ENCODE results near the gene CUEDC1.
"Not testable (repeated sequence)": the region's sequence is repeated elsewhere in the genome, so short reads cannot be mapped to it uniquely, and the experiment has no call there.

CUEDC1 gene

DNA sequence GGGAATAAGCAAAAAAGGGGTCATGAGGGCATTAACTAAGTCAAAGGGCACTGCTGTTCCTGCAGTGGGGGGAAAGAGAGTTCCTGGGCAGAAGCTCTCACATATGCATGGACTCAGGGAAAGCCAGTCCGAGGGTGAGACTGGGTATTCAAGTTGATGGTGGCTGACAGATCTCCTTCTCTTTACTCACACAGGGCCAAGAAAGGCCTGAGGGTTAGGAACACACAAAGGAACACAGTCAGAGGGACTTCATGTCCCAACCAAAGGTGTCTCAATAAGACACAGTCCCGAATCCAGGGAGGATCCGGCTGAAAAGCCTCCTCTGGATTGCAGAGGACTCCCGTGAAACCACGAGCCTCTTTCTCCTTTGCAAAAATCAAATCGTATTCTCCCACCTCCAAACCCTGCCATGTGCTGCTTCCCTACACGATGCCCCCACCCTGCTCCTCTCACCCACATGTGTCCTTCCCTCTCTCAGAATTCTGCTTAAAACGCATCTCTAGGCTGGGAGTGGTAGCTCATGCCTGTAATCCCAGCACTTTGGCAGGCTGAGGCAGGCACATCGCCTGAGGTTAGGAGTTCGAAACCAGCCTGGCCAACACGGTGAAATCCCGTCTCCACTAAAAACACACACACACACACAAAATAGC is 23.6 kb downstream of the CUEDC1 start:
- Histone ChIP-seq H3K27me3 (ENCODE audit: low read depth) (no peaks in the 10 kb centered on the region), H3K4me1 (peaks cover 19% of the 10 kb centered on the region), H3K9me3 (no peaks in the 10 kb centered on the region), H3K36me3 (replicated peaks) (no peaks in the 10 kb centered on the region), H3K4me3 (no peak overlapping the region)
- no peak for DNase-seq (ENCODE audit: low spot score in 2 of 2)
- in situ Hi-C loops (cut with MboI; ENCODE audit: low sequenced_read_pairs) = no loop called here

DNA sequence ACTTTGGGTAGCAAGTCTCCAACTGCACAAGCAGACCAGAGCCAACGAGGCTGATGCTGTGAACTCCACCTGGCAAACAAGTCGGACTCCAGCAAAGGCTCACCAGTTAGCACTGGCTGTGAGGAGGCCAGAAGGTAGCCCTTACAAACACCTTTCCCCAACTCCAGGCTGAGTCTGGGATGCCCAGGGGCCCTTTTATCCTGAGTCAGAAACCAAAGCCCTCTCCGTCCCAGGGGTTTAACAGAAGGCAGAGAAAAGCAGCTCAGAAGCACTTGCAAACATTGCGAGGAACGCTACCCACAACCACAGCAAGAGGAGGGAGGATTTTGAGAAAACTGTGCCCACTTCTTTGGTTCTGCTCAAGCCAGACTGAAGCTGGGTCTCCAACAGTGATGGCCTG is 25.0 kb downstream of the CUEDC1 start:
- in situ Hi-C loops (cut with MboI; ENCODE audit: low sequenced_read_pairs) = no loop called here

GRCh38 chr17:57929386-57929785 is 25.8 kb downstream of the CUEDC1 start:
- Histone ChIP-seq H3K4me3 (no peak overlapping the region), H3K4me1 (peaks cover 5% of the 10 kb centered on the region), H3K36me3 (replicated peaks) (no peaks in the 10 kb centered on the region), H3K27me3 (ENCODE audit: low read depth) (no peaks in the 10 kb centered on the region), H3K9me3 (no peaks in the 10 kb centered on the region)
- in situ Hi-C loops (cut with MboI; ENCODE audit: low sequenced_read_pairs) = no loop called here
- DNase-seq (ENCODE audit: low spot score in 2 of 2) = no peak

More for the DNA sequence above, 25.0 kb downstream of the CUEDC1 start:
- Histone ChIP-seq H3K4me1 (peaks cover 9% of the 10 kb centered on the region), H3K27me3 (ENCODE audit: low read depth) (no peaks in the 10 kb centered on the region), H3K9me3 (no peaks in the 10 kb centered on the region), H3K36me3 (replicated peaks) (no peaks in the 10 kb centered on the region), H3K4me3 (no peak overlapping the region)
- DNase-seq (ENCODE audit: low spot score in 2 of 2) = no peak

- peaks cover 5% of the 10 kb centered on the region for H3K4me1 ChIP-seq
- no peak overlapping the region for H3K4me3 ChIP-seq
- H3K27me3 ChIP-seq (ENCODE audit: low read depth) = no peaks in the 10 kb centered on the region
- H3K36me3 ChIP-seq (replicated peaks) = no peaks in the 10 kb centered on the region
- no peak for DNase-seq (ENCODE audit: low spot score in 2 of 2)
- in situ Hi-C loops (cut with MboI; ENCODE audit: low sequenced_read_pairs) = no loop called here
- no peaks in the 10 kb centered on the region for H3K9me3 ChIP-seq
Measured at GRCh38 chr17:57928928-57929327, 26.3 kb downstream of the CUEDC1 start.

DNA sequence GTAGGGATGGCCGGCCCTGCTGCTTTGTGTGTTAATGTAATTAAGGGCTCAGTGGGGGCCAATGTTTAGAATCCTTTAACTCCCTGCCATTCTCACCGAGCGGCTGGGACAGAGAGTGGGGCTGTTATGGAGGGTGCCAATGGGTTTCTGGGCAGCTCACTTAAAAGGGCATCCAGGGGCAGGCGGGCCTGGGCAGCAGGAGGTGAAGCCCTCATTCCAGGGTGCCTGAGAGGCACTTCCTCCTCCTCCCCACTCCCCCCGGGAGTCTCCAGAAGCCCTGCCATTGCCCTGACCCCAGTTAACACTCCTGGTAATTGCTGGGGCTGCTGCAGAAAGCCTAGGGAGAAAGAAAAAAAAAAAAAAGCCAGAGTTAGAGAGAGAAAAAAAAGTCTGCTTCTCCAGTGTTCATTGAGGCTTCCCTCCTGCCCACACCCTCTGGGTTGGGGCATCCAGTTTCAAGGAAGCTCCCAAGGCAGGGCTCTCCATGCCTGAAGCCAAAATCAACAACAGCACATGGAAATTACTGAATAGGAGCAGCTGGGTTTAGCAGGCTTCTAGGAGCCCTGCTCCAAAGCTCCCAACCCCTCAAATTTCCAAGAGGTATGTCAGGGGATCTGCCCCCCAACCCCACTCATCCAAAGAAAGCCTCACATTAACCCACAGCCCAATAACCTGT is 28.0 kb downstream of the CUEDC1 start:
- in situ Hi-C loops (cut with MboI; ENCODE audit: low sequenced_read_pairs) = no loop called here
- Histone ChIP-seq H3K27me3 (ENCODE audit: low read depth) (no peaks in the 10 kb centered on the region), H3K36me3 (replicated peaks) (no peaks in the 10 kb centered on the region), H3K4me3 (no peak overlapping the region), H3K9me3 (no peaks in the 10 kb centered on the region), H3K4me1 (peaks cover 13% of the 10 kb centered on the region)
- DNase-seq (ENCODE audit: low spot score in 2 of 2) = no peak

DNA sequence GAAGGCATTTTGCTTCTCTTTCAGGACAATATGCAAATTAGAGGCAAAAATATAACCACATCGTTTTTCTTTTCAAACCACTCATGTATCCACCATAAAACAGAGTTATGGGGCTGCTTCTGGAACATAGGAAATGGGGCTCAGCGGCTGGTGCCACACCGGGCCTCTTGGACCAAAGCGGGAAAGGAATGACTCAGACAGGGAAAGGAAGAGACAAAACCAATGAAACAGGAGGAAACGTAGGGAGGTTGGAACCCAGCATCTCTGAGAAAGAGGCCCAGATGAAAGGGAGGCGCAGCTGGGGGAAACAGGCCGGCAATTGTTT is 28.5 kb downstream of the CUEDC1 start:
- H3K36me3 ChIP-seq (replicated peaks) = no peaks in the 10 kb centered on the region
- in situ Hi-C loops (cut with MboI; ENCODE audit: low sequenced_read_pairs) = no loop called here
- H3K27me3 ChIP-seq (ENCODE audit: low read depth) = no peaks in the 10 kb centered on the region
- H3K9me3 ChIP-seq = no peaks in the 10 kb centered on the region
- H3K4me3 ChIP-seq = no peak overlapping the region
- H3K4me1 ChIP-seq = peaks cover 18% of the 10 kb centered on the region
- no peak for DNase-seq (ENCODE audit: low spot score in 2 of 2)

DNA sequence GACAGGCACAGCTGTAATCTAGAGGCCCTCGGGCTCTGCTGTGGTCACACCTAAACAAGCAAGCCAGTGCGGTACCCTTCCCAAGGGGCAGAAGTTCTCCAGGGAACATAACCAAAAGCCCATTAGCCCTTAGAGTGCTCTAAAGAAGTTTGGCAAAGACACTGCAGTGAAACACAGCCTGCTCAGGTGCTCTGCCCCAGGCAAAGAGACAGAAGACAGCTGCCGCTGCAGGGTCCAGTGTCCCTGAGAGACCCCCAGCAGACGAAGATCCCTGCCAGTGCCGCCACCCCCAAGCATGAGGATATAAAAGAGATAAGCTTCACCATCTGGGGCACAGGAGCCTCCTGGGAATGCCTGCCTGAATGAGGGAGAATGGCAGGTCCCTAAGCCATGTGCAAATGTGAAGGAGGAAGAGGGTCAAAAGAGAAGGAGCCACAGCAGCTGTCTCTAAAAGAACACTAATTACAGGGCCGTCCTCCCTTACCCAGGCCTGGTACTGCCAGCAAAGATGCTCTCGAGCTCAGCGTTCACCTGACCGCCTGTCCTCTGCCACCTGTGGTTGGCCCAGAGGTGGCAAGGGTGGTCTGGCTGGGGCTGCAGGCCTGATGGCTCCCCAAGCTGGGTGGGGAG is 29.7 kb downstream of the CUEDC1 start:
- Histone ChIP-seq H3K36me3 (replicated peaks) (no peaks in the 10 kb centered on the region), H3K9me3 (no peaks in the 10 kb centered on the region), H3K4me3 (no peak overlapping the region), H3K4me1 (peaks cover 25% of the 10 kb centered on the region), H3K27me3 (ENCODE audit: low read depth) (no peaks in the 10 kb centered on the region)
- in situ Hi-C loops (cut with MboI; ENCODE audit: low sequenced_read_pairs) = no loop called here
- no peak for DNase-seq (ENCODE audit: low spot score in 2 of 2)

DNA sequence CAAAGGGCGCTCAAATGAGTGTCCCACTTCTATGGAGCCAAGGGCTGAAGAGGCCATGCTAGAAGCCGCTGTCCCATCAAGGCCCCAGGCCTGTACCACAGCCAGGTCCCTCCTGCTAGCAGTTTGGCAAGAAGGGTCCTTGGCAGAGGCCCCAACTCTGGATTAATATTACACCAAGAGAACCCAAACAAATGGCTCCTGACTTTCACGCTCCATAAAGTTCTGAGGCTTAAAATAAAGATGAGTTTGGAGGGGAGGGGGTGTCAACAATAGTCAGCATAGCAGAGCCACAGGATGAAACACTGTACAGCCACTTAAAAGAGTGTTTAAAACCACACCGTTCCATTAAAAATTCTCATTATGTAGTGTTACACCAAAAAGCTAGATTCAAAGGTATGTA is 30.5 kb downstream of the CUEDC1 start:
- no peaks in the 10 kb centered on the region for H3K27me3 ChIP-seq (ENCODE audit: low read depth)
- in situ Hi-C loops (cut with MboI; ENCODE audit: low sequenced_read_pairs) = no loop called here
- H3K4me1 ChIP-seq = peaks cover 25% of the 10 kb centered on the region
- H3K36me3 ChIP-seq (replicated peaks) = no peaks in the 10 kb centered on the region
- H3K4me3 ChIP-seq = no peak overlapping the region
- DNase-seq (ENCODE audit: low spot score in 2 of 2) = no peak
- no peaks in the 10 kb centered on the region for H3K9me3 ChIP-seq

DNA sequence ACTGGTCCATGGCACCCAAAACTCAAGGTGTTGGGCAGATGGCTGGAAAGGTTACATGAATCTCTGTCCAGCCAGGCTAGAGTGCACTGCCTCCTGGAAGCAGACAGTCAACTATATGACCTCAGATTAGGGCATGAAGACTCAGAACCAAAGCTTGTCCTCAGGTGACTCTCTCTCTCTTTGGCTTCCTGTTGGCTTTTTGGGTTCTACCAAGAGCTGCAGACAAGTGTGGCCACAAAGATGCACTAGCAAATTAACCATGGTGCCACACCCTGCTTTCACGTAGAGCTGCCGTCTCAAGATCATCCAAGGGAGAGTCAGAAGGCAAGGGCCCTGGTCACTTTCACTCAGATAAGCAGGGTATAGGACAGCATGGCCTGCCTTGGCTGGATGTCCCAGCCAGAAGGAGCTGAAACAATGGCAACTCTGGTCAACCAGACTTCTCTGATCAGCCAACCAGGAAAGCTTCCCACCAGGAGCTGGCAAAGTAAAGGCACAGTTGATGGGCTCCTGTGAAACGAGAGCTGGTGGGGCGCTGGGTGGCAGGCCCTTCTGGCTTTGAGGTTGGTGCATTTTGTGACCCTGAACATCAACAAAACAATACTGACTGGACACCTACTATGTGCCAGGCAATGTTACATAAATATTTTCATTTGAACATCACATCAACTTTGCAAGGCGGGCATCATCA is 31.9 kb downstream of the CUEDC1 start:
- Histone ChIP-seq H3K36me3 (replicated peaks) (no peaks in the 10 kb centered on the region), H3K9me3 (no peaks in the 10 kb centered on the region), H3K4me1 (peaks cover 22% of the 10 kb centered on the region), H3K4me3 (no peak overlapping the region), H3K27me3 (ENCODE audit: low read depth) (no peaks in the 10 kb centered on the region)
- in situ Hi-C loops (cut with MboI; ENCODE audit: low sequenced_read_pairs) = no loop called here
- no peak for DNase-seq (ENCODE audit: low spot score in 2 of 2)

DNA sequence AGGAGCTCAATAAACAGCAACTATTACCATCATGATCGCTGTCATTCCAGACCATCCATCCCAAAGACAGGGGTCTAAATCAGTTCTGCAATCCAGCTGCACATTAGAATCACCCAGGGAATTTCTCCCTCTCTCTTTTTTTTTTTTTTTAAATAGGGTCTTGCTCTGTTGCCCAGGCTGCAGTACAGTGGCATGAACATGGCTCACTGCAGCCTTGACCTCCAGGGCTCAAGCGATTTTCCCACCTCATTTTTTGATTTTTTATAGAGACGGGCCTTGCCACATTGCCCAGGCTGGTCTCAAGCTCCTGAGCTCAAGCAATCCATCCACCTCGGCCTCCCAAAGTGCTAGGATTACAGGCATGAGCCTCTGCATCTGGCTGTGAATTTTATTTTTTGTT is 32.5 kb downstream of the CUEDC1 start:
- H3K9me3 ChIP-seq; H3K27me3 ChIP-seq (ENCODE audit: low read depth); H3K36me3 ChIP-seq (replicated peaks); H3K4me3 ChIP-seq; DNase-seq (ENCODE audit: low spot score in 2 of 2); in situ Hi-C loops (cut with MboI; ENCODE audit: low sequenced_read_pairs): not testable (repeated sequence)
- peaks cover 22% of the 10 kb centered on the region for H3K4me1 ChIP-seq

DNA sequence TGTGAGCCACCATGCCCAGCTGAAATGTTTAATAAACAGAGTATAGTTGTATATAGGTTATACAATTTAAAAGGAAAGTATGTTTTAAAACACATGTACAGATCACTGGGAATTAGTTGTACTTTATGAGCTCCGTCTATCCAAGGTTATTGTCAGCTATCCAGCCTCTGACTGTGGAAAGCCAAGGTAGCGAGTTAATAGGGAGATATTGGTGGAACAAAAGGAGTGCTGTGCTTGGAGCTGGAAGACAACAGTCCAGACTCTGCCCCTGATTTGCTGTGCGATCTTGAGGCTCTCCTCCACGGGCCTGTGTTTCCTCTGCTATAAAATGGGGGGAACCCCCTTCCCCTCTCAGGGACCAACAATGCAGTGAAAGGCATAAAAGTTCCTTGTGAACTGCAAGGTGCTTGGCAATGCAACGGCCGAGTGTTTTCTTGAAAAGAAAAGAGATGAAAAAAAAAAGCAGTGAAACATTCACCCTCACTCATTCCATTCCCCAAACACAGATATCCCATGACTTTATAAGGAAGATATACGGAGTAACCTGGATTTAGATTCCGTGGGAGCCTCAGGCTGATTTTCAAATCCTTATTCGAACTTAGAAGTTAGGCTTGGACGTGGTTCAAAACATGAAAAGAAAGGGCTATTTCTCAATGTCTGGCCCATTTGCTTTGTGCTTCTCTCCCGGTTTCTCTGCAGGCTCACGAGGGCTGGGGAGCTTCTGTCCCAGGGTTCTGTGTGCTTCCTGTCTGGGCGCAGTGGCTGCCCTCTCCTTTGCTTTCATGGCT is 34.1 kb downstream of the CUEDC1 start:
- H3K4me1 ChIP-seq = peaks cover 20% of the 10 kb centered on the region
- in situ Hi-C loops (cut with MboI; ENCODE audit: low sequenced_read_pairs) = no loop called here
- no peaks in the 10 kb centered on the region for H3K27me3 ChIP-seq (ENCODE audit: low read depth)
- no peaks in the 10 kb centered on the region for H3K36me3 ChIP-seq (replicated peaks)
- no peaks in the 10 kb centered on the region for H3K9me3 ChIP-seq
- no peak for DNase-seq (ENCODE audit: low spot score in 2 of 2)
- no peak overlapping the region for H3K4me3 ChIP-seq

GRCh38 chr17:57919918-57920317 is 35.3 kb downstream of the CUEDC1 start:
- in situ Hi-C loops (cut with MboI; ENCODE audit: low sequenced_read_pairs) = no loop called here
- H3K4me1 ChIP-seq = peaks cover 20% of the 10 kb centered on the region
- H3K4me3 ChIP-seq = no peak overlapping the region
- H3K9me3 ChIP-seq = no peaks in the 10 kb centered on the region
- H3K27me3 ChIP-seq (ENCODE audit: low read depth) = no peaks in the 10 kb centered on the region
- H3K36me3 ChIP-seq (replicated peaks) = no peaks in the 10 kb centered on the region
- no peak for DNase-seq (ENCODE audit: low spot score in 2 of 2)

GRCh38 chr17:57918017-57918895 is 37.0 kb downstream of the CUEDC1 start:
- H3K4me1 ChIP-seq = peaks cover 20% of the 10 kb centered on the region
- DNase-seq (ENCODE audit: low spot score in 2 of 2) = no peak
- in situ Hi-C loops (cut with MboI; ENCODE audit: low sequenced_read_pairs) = no loop called here

More at GRCh38 chr17:57918017-57918895, 37.0 kb downstream of the CUEDC1 start:
- Histone ChIP-seq H3K9me3 (no peaks in the 10 kb centered on the region), H3K36me3 (replicated peaks) (no peaks in the 10 kb centered on the region), H3K4me3 (no peak overlapping the region), H3K27me3 (ENCODE audit: low read depth) (no peaks in the 10 kb centered on the region)
